ENCODE data around the gene VPS11. TPM values are rescaled to one million over a fixed set of nuclear protein-coding genes. Genes with fewer than 3 reads are reported as not detected.
"Not testable (repeated sequence)": the region's sequence is repeated elsewhere in the genome, so short reads cannot be mapped to it uniquely, and the experiment has no call there.

VPS11 gene
- polyA plus RNA-seq, 3 donors, result 28.6 to 56.6 (median 43.3) TPM

DNA sequence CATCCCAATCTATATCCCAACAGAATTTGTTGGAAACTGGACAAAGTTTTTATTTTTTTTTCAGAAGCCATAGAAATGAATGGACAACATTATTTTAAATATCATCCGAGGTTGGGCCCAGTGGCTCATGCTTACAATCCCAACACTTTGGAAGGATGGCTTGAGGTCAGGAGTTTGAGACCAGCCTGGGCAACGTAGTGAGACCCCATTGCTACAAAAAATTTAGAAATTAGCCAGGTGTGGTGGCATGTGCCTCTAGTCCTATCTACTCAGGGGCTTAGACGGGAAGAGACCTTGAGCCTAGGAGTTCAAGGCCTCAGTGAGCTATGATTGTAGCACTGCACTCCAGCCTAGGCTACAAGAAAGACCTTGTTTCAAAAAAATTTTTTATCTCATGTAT is 32.8 kb upstream of the VPS11 start:
- Histone ChIP-seq H3K9ac (ENCODE audit: insufficient read depth, low read length, poor library complexity, severe bottlenecking) (no peak overlapping the region), H3K4me3 (replicated peaks in 1 of 3; ENCODE audit: low read depth in 2 of 3, low read length in 3 of 3) (no peak overlapping the region), H3K4me2 (replicated peaks; ENCODE audit: extremely low read depth, low read length, poor library complexity, severe bottlenecking) (no peak overlapping the region), H4K20me1 (ENCODE audit: insufficient read depth, low read length) (no peaks in the 10 kb centered on the region), H3K27me3 (ENCODE audit: control insufficient read depth in 2 of 2, insufficient read depth in 2 of 2, low read length in 2 of 2) (no peaks in the 10 kb centered on the region), H3K9me3 (replicated peaks in 1 of 2; ENCODE audit: control insufficient read depth in 1 of 2, insufficient read depth in 1 of 2, low read length in 2 of 2) (no peaks in the 10 kb centered on the region), H3K4me1 (ENCODE audit: control insufficient read depth in 1 of 2, insufficient read depth in 2 of 2, low read length in 2 of 2) (peaks cover 6 to 7% of the 10 kb centered on the region in 2 donors), H3K79me2 (ENCODE audit: insufficient read depth, low read length) (no peaks in the 10 kb centered on the region), H3K27ac (ENCODE audit: low read depth in 1 of 2, low read length in 2 of 2) (no peak overlapping the region), H3K36me3 (replicated peaks in 1 of 2; ENCODE audit: control insufficient read depth in 1 of 2, insufficient read depth in 2 of 2, low read length in 2 of 2) (no peaks in the 10 kb centered on the region), H2AFZ (ENCODE audit: insufficient read depth, low read depth, low read length, poor library complexity, severe bottlenecking) (no peak overlapping the region)
- 94% methylated on average over 3 of the region's 3 CpGs for WGBS (ENCODE audit: insufficient coverage)
- Mint-ChIP-seq H3K27me3 (ENCODE audit: low read depth in 3 of 3) (peaks cover 0 to 3% (median 2%) of the 10 kb centered on the region in 3 donors), H3K4me1 (peaks cover 12% of the 10 kb centered on the region), H3K9me3 (no peaks in the 10 kb centered on the region), H3K27ac (no peak overlapping the region), H3K36me3 (no peaks in the 10 kb centered on the region), H3K4me3 (no peak overlapping the region)
- intact Hi-C loops (cut with micrococcal nuclease), result loop anchor here in 1 of 2 donors (5.0 kb wide), 1 partner anchor 38 kb away; the partner anchor contains the start of gene CENATAC
- DNase-seq, result no peak
- TF ChIP-seq CTCF (IDR thresholded peaks at IDR 0.05), result no peak

DNA sequence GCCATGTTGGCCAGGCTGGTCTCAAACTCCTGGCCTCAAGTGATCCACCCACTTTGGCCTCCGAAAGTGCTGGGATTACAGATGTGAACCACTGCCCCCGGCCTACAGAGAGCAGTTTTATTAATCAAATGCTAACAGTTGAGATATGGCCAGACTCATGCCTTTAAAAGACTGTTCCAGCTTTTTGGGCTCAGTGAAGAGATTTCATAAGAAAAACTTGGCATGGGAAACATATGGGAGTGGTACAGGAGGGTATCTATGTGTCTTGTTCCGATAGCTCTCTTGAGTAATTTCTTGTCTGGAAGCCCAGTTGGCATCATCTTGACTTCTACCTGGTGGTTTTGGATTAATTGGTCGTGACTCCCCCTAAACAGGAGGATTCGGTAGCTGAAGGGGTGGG is 28.7 kb upstream of the VPS11 start:
- Mint-ChIP-seq H3K4me3 (no peak overlapping the region), H3K9me3 (no peaks in the 10 kb centered on the region)
- no peak overlapping the region for H3K27ac ChIP-seq (ENCODE audit: low read depth in 1 of 2, low read length in 2 of 2)

DNA sequence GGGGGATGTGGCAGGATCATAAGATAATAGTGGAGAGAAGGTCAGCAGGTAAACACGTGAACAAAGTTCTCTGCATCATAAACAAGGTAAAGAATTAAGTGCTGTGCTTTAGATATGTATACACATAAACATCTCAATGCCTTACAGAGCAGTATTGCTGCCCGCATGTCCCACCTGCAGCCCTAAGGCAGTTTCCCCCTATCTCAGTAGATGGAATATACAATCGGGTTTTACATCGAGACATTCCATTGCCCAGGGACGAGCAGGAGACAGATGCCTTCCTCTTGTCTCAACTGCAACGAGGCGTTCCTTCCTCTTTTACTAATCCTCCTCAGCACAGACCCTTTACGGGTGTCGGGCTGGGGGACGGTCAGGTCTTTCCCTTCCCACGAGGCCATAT is 28.1 kb upstream of the VPS11 start:
- Mint-ChIP-seq H3K4me3 (peak overlapping the region; percentile 16 to 62), H3K4me1 (peaks cover 11% of the 10 kb centered on the region)
- H3K36me3 ChIP-seq (replicated peaks in 1 of 2; ENCODE audit: control insufficient read depth in 1 of 2, insufficient read depth in 2 of 2, low read length in 2 of 2); H3K4me1 ChIP-seq (ENCODE audit: control insufficient read depth in 1 of 2, insufficient read depth in 2 of 2, low read length in 2 of 2); H3K9me3 Mint-ChIP-seq; H3K4me3 ChIP-seq (replicated peaks in 1 of 3; ENCODE audit: low read depth in 2 of 3, low read length in 3 of 3); H3K9me3 ChIP-seq (replicated peaks in 1 of 2; ENCODE audit: control insufficient read depth in 1 of 2, insufficient read depth in 1 of 2, low read length in 2 of 2); H3K27ac Mint-ChIP-seq; H3K9ac ChIP-seq (ENCODE audit: insufficient read depth, low read length, poor library complexity, severe bottlenecking); H3K79me2 ChIP-seq (ENCODE audit: insufficient read depth, low read length); H3K4me2 ChIP-seq (replicated peaks; ENCODE audit: extremely low read depth, low read length, poor library complexity, severe bottlenecking); DNase-seq; H4K20me1 ChIP-seq (ENCODE audit: insufficient read depth, low read length); H3K27me3 Mint-ChIP-seq (ENCODE audit: low read depth in 3 of 3); intact Hi-C loops (cut with micrococcal nuclease); H3K27ac ChIP-seq (ENCODE audit: low read depth in 1 of 2, low read length in 2 of 2); H3K36me3 Mint-ChIP-seq; H3K27me3 ChIP-seq (ENCODE audit: control insufficient read depth in 2 of 2, insufficient read depth in 2 of 2, low read length in 2 of 2): not testable (repeated sequence)
- WGBS (ENCODE audit: insufficient coverage), result no CpG with 5 or more reads among the region's 11 CpGs
- peak overlapping the region; percentile 65 for H2AFZ ChIP-seq (ENCODE audit: insufficient read depth, low read depth, low read length, poor library complexity, severe bottlenecking)

More for the DNA sequence above, 28.7 kb upstream of the VPS11 start:
- intact Hi-C loops (cut with micrococcal nuclease), result no loop called here
- Histone ChIP-seq H3K9ac (ENCODE audit: insufficient read depth, low read length, poor library complexity, severe bottlenecking) (no peak overlapping the region), H3K4me2 (replicated peaks; ENCODE audit: extremely low read depth, low read length, poor library complexity, severe bottlenecking) (no peak overlapping the region), H3K79me2 (ENCODE audit: insufficient read depth, low read length) (no peaks in the 10 kb centered on the region), H3K4me1 (ENCODE audit: control insufficient read depth in 1 of 2, insufficient read depth in 2 of 2, low read length in 2 of 2) (no peaks in the 10 kb centered on the region), H3K27me3 (ENCODE audit: control insufficient read depth in 2 of 2, insufficient read depth in 2 of 2, low read length in 2 of 2) (no peaks in the 10 kb centered on the region), H3K9me3 (replicated peaks in 1 of 2; ENCODE audit: control insufficient read depth in 1 of 2, insufficient read depth in 1 of 2, low read length in 2 of 2) (no peaks in the 10 kb centered on the region), H3K36me3 (replicated peaks in 1 of 2; ENCODE audit: control insufficient read depth in 1 of 2, insufficient read depth in 2 of 2, low read length in 2 of 2) (no peaks in the 10 kb centered on the region), H4K20me1 (ENCODE audit: insufficient read depth, low read length) (no peaks in the 10 kb centered on the region), H3K4me3 (replicated peaks in 1 of 3; ENCODE audit: low read depth in 2 of 3, low read length in 3 of 3) (no peak overlapping the region), H2AFZ (ENCODE audit: insufficient read depth, low read depth, low read length, poor library complexity, severe bottlenecking) (no peak overlapping the region)
- Mint-ChIP-seq H3K36me3 (no peaks in the 10 kb centered on the region), H3K4me1 (peaks cover 11% of the 10 kb centered on the region), H3K27me3 (ENCODE audit: low read depth in 3 of 3) (peaks cover 0 to 5% (median 2%) of the 10 kb centered on the region in 3 donors), H3K27ac (no peak overlapping the region)
- 90% methylated on average over 3 of the region's 5 CpGs for WGBS (ENCODE audit: insufficient coverage)
- TF ChIP-seq CTCF (IDR thresholded peaks at IDR 0.05), result no peak
- no peak for DNase-seq

Measured in CD14-positive monocyte (primary cell).